Activated T-cell treated with anti-CD3 and anti-CD28 coated beads, Interleukin-2, amount 50 U/mL, for 1 hour (primary cell): ENCODE measurements around the gene LTBP1.
A peak's percentile ranks its signal among the peaks of the same experiment; 100 is the strongest.
"Not testable (repeated sequence)": the region's sequence is repeated elsewhere in the genome, so short reads cannot be mapped to it uniquely, and the experiment has no call there.

Experiments used
- DNase-seq: peaks from one replicate; pipeline ENCODE4 v3.0.0-alpha.2; 2020

The LTBP1 gene

DNA sequence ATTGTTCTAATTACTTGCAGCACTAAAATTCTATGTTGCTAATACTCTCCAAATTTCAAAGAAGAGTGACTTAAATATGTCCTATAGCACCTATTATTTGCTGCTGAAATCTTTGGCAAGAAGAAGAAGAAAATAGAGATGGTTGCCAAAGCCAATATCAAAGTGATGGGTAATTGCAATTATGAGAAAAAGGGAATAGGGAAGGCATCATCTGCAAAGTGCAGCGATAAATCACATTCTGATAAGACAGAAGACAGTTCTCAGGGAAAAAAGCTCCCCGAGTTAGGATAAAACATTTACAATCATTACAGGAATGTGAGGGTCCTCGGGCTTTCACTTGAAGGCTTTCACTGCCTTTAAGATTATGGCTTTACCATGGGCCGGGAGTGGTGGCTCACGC lies 457.6 kb downstream of the LTBP1 start:
- DNase-seq = no peak

DNA sequence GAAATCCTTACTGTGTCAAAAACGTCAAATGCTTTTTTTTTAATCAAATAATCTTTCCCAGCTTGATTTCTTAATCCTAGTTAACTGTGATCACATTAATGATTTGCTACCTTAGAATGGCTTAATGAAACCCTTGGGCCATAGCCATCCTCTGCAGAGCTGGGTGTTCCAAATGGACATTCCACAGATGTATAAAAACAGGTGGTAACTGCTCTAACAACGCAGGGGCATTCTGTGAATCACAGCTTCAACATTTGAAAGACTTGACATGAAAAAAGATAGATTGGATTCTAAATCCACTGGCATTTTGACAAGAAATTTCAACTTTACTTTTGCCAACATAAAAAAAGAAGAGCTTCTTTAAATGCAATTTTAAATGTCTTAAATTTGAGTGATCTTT lies 459.9 kb downstream of the LTBP1 start:
- no peak for DNase-seq

DNA sequence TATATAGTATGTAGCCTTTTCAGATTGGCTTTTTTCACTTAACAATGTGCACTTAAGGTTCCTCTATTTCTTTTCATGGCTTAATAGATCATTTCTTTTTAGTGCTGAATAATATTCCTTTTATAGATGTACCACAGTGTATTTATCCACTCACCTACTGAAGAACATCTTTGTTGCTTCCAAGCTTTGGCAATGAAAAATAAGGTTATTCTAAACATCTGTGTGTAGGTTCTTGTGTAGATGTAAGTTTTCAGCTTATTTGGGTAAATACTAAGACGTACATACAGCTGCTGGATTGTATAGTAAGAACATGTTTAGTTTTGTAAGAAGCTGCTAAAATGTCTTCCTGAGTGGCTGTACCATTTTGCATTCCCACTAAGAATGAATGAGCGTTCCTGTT lies 461.4 kb downstream of the LTBP1 start:
- no peak for DNase-seq

DNA sequence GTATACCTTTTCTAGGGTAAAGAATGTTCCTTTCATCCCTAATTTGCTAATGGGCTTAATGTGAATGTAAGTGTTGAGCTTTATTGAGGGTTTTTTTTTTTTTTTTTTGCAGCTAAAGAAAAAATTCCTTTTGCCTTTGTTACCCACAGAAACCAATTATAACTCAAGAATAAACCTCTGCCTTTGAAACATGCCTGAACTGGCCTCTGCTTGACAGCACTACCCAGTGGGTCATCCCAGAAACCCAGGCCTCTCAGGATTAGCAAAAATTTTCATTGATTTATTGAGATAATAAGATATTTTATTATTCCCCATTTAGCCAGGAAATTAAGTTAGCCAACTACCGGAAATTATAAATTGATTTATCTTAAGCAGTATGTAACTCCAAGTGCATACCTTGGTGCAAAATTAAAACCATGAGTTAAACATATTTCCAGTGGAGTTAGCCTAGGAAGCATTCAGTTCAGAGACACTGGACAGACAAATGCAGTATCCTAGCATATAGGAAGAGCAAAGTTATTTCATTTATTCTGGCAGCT lies 462.7 kb downstream of the LTBP1 start:
- no peak for DNase-seq

DNA sequence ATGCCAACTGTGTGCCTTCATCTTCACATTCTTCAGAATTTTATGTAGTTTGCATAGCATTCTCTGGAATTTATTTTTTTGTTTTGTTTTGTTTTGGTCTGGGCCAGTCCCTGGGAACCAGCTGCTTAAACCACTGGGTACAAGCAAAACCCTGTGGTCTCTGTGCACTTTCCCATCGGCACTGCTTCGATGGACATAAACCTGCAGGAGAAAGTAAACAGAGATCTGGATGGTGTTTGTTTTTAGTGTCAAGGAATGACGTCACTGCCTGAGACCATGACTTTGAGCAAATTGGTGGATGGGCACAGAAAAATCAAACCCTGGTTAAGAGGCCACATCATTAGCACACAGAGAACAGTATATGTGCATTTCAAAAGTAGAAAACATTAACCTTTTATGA lies 465.0 kb downstream of the LTBP1 start:
- no peak for DNase-seq

DNA sequence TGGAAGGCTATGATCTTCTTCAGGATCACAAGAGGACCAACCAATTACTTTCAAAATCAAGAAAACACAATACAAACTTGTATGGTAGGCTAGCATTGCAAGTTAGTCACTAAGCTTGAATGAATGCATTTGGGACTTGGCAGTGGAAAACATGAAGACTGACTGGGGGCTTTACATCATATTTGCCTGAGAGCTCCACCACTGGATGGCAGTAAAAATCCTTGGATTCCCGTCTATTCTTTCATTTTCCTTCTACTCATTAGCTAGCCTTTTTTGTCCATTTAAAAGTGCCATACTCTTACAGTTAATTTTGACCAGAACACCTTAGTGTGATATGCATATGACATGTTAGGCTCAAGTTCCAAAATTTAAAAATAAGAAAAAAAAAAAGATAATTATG lies 466.2 kb downstream of the LTBP1 start:
- DNase-seq = no peak

DNA sequence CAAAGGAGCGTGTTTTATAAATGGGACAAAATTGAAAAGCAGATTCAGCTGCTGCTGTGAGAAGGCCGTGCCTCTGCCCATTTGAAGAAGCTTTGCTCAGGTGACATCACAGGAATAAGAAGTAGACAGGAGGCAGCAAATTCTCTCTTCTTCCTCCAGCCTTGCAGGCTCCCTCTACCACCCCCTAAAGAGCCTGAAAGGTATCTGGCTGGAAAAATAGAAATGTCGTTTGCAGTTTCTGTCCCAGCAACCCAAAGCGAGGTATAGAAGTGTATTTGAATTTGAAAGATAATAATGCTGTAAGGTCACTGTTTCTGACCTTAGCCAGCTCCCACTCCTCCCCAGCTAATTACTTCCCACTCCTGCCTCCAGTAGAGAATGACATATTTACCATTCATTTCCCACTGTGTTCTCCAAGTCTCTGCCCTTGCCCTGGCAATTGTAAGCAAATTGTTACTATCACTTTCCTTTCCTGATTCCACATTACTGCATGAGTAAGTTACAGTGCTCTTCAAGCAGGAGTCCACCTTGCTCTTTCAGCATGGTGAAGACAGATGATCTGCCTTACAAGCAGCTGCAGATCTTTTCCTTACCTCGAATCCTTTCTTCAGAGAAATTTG lies 472.9 kb downstream of the LTBP1 start:
- DNase-seq = no peak

DNA sequence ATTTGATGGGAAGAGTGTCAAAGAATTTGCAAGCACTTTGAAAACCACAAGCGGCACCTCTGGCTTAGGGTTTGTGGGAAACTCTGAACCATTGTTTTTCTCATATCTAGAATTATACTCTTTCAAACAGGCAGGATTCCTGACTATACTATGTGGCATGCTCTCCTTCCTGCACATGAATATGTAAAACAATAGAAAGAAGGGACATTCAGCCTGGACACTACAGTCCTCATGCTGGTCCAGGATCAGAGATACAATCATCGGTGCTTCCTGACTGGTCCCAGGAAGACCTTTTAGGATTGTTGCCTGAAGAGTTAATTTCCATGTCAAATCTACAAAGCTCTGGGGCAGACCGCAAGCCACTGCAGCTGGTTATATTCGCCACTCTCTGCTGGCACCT lies 474.0 kb downstream of the LTBP1 start:
- DNase-seq = no peak

DNA sequence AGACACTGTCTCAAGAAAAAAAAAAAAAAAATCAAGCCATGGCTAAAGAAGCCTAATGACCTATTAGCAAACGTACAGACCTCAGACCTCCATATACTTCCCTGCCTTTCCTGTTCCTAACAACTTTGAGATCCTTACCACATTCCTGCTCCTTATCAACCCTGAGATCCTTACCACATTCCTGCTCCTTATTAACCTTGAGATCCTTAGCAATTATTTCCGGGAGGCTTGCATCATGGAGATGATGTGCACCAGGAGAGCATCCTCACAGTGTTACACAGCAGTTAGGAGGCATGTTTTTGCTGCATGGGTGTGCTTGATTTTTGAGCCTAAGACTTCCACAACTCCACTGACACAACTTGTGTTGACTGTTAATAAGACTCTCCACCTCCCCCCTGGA lies 475.1 kb downstream of the LTBP1 start:
- DNase-seq = no peak

DNA sequence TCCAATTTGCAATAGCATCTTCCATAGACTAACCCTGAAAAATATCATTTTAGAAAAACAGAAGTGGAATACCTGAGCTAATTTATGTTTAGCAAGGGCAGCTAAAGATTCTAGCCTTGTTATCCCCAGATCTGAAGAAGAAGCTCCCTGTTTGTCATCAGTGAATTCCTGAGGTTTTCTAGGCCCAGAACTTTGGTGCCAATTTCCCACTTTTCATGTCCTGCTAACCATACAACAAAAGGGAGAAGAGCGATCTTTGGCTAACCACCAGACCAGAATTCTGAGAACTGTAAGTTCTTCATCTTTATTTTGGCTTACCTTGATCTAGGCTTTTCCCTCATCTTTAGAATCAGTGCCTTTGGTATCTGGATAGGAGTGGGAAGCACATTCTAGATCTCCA lies 478.4 kb downstream of the LTBP1 start:
- no peak for DNase-seq

DNA sequence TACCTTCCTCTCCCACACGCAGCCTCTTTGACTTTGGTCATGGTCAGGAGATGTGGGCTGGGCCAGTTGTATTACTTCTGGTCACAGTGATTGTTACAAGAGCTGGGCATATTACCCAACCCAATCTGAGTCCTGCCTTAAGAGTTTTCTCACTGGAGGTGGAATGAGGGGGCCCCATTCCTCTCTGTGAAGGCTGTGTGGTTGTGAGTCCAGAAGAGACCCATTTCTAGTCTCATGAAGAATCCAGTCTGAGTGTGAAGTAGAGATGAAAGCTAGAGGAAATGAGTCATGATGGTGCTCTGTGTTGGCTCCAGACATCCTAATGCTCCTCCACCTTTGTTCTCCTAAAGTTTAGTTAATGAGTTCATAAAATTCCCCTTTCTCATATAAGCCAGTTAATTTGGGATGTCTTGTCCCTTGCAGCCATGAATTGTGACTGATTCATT lies 478.9 kb downstream of the LTBP1 start:
- DNase-seq = no peak

DNA sequence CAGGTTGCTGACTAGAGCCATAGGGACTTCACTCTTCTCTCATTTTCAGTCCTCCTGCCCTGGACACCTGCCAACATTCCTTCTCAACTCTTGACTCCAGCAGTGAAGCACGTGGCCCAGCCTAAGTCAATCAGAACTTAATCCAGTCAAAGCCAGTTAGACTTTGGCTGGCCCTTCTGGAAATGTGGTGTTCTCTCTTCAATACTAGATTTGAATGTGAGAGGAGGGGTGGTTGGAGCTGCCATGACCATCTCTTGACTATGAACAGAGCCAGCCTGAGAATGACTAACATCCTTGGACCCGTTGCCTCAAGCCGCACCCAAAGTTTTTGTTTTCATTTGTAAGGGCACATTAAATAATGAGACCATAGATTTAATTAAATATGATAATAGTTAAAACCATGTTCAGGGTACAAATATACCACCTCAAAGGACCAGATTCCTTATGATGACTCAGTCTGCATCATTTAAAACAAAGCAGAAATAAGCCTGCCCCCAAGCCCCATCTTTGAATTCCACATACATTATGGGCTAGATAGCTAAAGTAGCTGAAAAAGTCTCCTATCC lies 480.0 kb downstream of the LTBP1 start:
- no peak for DNase-seq

DNA sequence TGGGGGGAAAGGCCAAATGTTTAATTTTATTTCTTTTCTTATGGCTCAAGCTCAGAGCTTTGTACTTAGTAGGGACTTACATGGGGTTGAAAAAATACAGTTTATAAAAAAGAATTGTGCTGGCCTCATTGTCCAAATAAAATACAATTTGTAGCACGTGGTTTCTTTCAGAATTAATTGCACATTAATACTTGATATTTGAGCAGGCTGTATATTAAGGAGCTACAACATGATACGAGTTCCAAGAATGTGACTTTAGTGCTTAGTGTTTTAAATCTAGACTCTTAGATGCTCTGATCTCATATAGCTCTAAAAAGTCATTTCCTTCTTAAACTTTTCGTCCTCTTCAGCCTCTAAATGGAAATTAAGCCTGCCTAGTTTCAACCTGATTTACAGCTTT lies 483.3 kb downstream of the LTBP1 start:
- no peak for DNase-seq

DNA sequence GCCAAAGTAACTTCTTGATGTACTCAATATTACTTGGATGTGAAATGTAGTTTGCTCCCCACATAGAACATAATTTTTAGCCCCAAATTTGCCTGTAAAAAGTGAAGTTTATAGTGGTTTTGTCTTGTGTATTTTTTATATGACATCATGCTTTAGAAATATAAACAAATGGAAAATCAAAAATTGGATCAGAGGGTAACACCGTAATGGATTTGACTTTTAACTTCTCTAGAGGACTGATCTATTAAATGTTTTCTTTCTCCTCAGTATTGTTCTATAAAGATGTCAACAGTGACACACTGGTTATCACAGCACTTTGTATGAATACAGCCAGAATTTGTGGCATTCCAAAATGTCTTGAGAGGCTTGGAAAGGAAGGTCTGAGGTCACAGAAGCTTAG lies 484.1 kb downstream of the LTBP1 start:
- no peak for DNase-seq

DNA sequence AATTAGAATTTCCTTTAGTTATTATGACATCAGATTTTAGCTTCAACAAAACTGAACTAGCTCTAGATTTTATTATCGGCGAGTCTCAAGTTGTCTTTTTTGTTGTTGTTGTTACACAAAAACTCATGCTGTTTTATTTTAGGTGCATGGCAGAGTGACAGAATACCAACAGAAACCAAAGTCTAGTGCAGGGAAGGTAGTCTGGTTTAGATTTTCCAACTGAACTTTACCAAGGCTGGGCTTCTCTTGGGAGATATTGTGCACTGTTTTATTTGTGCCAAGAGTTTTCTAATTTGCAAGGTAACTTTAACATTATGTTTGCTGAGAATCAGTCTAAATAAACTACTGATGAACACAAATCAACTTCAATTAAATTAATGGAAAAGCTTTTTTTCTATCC lies 486.1 kb downstream of the LTBP1 start:
- DNase-seq = no peak

DNA sequence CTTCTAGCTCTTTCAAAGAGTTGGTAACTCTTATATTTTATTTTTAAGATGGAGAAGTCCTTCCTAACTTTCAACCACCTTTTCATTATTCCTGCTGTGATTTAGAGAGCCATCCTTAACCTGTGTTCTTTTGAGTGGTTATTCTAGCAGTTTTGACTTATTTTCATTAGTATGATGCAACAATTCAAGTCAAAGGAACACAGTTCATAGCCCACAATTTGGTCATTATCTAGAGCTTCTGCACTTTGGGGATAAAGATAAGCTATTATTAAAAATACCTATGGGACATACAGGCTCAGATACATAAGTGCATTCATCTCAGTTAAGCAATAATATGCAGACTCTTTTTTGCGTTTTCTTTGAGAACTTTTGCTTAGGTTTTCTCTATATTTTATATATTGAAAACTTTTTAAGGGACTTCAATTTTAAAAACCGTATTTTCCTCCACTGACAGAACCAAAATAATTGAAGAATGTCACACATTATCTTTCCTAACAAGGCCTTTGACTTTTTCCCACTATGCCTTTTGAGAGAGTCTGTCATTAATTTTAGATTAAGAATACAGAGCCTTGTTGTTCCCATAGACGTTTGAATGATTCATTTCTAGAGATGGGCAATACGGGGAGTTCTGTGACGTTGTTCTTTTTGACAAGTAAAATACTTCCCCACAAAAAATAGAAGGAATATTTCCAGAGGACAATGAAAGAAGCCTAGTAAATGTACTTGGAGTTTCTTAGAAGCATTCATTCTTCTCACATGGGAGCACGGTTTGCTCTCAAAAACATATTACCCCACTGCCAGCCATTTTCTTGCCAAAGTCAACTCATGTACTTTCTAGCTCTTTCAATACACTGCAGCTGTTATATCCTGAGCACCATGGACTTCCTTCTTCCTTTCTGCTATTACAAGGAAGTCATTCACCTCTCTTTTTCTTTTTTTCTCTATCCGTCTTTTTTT lies 486.8 kb downstream of the LTBP1 start:
- no peak for DNase-seq

DNA sequence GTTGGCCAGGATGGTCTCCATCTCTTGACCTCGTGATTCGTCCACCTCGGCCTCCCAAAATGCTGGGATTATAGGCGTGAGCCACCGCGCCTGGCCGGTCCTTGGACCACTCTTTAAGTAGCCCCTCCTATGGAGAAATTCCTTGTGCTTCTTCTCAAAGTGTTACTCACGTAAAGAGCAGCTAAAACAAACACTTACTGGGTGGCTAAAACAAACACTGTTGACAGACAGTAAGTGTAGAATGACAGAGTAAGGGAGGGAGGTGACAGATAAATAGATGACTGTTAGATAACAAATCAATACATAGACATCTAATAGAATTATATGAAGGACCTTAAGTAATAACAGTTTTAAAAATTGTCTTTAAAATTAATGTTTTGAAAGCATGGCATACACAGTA lies 488.8 kb downstream of the LTBP1 start:
- no peak for DNase-seq

DNA sequence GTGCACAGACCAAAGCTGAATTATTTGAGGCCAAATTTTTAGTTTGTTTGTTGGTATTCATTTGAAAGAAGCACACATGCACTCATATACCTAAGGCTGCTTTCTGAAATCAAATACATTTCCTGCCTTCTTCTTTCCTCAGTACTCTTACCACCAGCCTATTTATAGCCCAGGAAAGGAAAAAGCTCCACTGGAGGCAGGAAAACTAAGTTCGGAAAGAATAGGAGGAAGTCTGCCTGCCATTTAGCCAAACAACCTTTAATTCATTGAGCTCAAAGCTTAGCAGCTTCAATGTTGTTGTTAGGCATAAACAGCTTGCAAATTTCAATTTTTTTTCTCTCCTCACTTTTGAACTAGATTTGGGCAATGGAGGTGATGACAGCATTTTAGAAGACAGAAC lies 489.3 kb downstream of the LTBP1 start:
- no peak for DNase-seq

DNA sequence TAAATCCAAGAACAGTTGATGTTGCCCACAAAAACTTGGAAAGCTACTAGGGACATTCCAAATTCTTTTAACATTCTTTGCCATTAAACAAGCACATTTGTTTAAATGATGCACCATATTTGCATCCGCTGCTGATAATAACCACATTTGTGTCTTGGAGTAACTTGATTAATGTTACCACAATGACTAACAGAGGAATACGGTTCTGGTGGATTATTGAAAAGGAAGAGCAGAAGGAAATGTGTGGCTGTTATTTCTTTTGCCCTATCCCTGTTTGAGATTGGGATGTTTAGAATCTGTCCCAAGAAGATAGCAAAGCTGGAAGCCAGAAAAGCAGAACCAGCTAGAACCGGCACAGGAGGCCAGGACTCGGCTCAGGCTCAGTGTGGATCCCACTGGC lies 490.5 kb downstream of the LTBP1 start:
- no peak for DNase-seq

DNA sequence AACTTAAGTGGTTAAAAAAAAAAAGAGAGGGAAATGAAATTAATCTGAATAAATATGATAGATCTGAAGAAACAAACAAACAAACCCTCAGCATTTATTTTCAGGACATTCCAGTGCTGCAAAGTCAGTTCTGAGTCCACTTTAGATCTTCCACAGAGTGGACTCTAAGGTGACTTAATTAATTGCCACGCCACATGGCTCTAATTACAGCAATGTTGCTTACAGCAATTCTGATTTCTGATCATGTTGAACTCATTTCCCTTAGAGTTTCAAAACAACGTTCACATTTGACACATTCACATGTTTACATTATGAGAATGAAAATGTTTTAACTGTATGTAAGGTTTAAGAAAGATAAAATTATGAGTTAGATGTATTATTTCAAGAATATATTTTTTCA lies 491.1 kb downstream of the LTBP1 start:
- DNase-seq = no peak

DNA sequence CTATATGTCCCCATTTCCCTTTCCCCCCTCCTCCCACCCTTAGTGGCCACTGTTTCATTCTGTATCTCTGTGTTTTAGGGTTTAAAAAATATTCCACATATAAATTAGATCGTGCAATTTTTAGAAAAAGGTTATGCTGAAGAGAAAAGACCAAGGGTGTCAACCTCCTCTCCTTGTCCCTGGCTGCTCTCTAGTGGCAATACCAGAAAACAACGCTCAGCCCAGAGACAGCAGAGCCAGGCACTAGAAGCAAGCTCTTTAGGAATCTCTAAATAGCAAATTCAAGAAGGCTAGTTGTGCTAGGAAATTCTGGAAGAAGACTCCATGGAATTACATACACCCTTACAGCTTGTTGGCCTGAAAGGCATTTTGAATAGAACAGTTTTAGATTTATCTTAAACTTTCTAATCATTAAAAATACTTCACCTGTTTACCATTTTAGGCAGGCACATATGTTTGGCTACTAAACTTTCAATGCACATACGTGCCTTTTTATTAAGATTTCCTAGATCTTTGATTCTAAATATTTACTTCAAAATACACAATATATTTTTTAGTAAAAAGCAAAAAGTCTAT lies 494.6 kb downstream of the LTBP1 start:
- peak; percentile 46 for DNase-seq

DNA sequence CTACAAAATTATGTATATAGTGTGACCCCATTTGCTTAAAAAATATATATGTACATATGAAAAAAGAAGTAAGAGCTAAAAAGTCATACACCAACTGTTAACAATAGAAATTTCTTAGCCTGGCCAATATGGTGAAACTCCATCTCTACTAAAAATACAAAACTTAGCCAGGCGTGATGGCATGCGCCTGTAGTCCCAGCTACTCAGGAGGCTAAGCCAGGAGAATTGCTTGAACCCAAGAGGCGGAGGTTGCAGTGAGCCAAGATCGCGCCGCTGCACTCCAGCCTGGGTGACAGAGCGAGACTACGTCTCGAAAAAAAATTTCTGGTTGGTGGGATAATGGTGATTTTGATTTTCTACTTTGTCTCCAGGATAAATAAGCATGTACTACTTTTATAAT lies 495.3 kb downstream of the LTBP1 start:
- not testable (repeated sequence) for DNase-seq

DNA sequence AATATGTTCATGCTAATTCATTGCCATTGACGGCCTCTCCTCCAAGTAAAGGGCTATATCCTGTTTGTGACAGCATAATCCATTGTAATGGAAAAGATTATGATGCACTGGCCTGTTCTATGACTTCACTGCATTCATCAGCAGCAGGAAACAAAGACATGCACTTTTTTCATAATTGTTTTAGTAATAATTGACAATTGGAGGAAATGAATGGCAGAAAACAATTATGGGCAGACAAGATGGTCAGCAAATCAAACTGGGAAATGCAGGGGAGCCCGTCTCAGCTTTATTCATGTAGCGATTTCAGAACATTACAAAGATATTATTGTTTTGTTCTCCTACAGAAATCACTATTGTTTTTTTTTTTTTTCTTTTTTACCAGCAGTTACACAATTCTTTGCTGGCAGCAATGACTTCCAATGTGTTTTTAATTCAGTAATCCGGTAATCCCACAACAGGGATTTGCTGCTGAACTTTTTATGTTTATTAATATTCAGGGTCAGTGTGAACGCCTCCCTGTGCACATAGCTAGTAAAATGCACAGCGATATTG lies 495.9 kb downstream of the LTBP1 start:
- no peak for DNase-seq
